Endothelial cell of hepatic sinusoid (primary cell): Measurements from ENCODE around the gene DEF6.
"Not testable (repeated sequence)": the region's sequence is repeated elsewhere in the genome, so short reads cannot be mapped to it uniquely, and the experiment has no call there.

Source experiments
- in situ Hi-C: cut with HindIII; loops from 2 replicates; pipeline ENCODE4 v1.10.0; 2017; ENCODE audit warnings: low sequenced_read_pairs

DEF6 gene

DNA sequence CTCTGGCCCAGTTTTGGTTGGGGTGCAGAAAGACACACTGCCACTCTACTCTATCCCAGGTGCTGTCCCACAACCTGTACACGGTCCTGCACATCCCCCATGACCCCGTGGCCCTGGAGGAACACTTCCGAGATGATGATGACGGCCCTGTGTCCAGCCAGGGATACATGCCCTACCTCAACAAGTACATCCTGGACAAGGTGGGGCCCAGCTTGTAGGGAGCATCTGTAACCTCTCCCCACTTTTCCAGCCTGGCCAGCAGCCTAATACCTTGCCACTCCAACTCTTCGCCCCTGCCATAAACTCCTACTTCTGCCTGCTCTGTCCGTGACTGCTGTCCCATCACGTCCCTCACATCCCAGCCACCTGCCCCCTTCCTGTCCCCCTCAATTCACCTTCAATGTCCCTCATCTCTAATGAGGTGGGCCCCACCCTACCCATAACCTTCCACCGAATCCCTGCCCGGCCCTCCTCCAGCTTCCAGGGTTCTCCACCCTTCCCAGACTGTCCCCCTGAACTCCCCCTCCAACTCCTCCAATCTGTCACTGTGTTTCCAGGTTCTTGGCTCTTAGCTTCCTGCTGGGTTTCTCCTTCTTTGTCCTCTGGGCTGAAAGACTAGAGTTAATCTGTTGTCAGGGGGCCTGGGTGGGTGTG lies 12.1 kb downstream of the DEF6 start:
- in situ Hi-C loops, result no loop called here

DNA sequence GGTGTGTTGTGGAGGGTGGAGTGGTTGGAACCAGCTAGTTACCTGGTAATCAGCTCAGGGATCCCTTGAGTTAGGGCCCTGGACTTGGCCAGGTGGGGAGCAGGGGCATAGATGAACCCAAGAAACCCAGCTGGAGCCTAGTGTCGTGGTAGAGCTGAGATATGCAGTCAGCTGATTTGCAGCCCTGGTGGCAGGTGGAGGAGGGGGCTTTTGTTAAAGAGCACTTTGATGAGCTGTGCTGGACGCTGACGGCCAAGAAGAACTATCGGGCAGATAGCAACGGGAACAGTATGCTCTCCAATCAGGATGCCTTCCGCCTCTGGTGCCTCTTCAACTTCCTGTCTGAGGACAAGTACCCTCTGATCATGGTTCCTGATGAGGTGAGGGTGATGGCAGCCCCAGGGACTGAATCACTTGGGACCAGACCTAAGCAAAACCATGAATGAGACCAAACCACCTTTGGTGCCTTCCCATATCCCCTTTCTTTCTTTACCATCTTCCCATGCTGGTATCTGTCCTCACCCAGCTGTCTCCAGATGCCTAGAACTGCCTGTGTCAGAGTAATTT lies 12.7 kb downstream of the DEF6 start:
- in situ Hi-C loops, result no loop called here

DNA sequence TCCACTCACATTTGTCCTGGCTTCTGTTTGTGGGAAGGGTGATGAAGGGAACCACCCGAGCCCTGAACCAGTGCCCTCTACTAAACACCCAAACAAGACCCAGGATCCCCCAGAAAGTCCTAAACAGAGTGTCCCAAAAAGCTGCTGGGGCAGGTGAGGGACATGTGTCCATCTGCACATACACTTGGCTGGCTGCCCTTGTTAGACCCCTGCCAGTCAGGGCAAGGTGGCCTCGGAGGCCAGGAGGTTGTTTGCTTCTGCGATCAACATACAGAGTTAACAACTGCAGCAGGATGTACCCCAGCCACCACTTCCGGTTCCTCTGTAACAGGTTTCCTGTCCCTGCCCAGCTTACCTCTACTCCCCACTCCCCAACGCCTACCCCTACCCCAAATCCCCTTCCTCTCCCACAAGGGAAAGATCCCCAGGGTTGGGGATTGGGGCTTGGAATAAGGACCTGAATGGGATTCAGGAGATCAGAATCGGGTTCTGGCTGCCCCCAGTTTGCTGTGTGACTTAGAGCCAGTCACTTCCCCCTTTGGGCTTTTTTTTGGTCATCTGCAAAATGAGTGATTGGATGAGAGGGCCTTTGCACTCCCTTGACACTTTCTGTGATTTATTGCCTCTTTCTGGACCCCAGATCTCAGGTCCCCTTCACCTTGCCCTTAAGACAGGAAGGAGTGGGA lies 13.9 kb downstream of the DEF6 start:
- in situ Hi-C loops, result no loop called here

DNA sequence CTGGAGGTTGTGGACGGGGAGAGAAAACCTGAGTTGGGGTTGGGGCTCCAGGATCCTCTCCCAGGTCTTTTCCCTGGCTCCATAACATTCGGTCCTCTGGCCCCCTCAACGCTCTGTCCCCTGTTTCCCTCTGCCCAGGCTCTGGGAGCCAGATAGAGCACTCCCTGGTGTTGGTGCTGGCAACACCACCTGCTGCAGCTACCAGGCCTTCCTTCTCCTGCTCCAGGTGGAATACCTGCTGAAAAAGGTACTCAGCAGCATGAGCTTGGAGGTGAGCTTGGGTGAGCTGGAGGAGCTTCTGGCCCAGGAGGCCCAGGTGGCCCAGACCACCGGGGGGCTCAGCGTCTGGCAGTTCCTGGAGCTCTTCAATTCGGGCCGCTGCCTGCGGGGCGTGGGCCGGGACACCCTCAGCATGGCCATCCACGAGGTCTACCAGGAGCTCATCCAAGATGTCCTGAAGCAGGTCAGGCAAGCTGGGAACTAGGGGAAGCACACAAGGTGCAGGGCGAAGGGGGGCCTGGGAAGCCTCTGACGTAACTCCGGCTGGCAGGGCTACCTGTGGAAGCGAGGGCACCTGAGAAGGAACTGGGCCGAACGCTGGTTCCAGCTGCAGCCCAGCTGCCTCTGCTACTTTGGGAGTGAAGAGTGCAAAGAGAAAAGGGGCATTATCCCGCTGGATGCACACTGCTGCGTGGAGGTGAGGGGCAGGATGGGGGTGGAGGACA lies 14.6 kb downstream of the DEF6 start:
- in situ Hi-C loops, result no loop called here

DNA sequence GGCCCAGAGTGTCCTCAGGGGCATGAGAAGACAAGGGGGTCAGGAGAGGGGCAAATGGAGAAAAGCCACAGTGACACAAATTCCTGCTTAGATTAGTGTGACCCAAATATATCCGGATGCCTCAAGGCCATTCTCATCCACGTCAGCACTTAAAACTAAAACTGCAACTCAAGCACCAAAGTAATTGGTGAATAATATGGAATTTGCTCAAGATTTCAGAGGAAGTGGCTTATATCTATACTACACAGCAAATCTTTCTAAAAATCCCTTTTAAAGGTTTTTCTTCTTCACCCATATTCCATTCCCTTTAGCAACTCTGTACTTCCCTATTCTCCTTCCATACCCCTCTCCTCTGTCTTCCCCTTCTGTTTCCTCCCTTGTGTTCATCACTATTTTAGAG lies 15.2 kb downstream of the DEF6 start:
- in situ Hi-C loops, result no loop called here

DNA sequence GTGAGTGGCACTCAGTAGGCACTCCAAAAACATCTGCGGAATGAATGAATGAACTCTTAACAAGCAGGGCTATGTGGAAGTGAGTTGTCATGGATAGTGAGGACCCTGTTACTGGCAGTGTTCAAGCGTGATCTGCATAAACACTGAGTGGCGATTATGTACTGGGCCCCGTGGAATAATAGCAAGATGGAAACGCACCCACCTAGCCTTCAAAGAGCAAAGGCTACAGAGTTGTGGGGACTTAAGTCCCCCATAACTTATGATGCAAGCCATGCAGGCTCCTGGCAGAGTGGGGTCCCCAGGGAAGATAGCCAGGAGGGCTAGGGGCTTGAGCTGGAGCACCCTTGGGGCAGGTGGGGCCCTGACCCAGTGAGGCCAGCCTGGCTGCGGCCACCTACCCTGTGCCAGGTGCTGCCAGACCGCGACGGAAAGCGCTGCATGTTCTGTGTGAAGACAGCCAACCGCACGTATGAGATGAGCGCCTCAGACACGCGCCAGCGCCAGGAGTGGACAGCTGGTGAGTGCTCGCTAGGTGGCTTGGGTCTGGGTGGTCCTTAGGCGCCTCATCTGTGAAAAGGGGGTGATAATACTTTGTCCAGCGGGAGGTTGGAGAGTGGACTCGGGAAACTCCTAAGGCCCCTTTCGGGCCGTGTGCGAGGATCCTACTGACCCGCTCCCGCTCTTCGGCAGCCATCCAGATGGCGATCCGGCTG lies 20.0 kb downstream of the DEF6 start:
- in situ Hi-C loops, result no loop called here

DNA sequence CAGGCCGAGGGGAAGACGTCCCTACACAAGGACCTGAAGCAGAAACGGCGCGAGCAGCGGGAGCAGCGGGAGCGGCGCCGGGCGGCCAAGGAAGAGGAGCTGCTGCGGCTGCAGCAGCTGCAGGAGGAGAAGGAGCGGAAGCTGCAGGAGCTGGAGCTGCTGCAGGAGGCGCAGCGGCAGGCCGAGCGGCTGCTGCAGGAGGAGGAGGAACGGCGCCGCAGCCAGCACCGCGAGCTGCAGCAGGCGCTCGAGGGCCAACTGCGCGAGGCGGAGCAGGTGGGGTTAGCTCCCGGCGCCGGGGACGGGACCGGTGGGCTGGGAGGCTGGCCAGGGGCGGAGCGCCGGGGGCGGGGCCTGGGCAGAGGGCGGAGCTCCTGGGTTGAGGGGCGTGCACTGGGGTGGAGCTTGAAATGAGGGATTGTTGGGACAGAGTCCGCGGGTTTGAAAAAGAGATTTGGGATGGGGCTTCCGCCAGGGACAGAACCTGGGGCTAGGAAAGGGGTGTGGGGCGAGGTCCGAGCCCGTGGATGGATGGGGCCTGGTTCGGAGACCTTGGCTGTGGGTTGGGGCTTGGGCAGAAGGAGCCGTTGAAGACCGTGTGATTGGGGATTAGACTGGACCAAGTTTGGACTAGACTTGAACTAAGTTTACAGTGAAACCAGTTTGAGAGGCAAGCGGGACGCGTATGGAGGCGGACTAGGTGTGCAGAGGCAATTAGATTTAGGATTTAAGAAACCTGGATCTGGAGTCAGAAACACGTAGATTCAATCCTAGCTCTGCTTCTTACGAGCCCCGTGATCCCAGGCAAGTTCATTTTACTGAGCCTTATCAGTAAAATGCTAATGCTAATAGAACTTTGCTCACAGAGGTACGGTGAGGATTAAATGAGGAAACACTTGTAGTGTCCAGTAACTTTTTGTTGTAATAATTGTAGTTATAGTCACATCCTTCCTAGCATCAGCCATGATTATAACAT lies 20.9 kb downstream of the DEF6 start:
- in situ Hi-C loops, result no loop called here

DNA sequence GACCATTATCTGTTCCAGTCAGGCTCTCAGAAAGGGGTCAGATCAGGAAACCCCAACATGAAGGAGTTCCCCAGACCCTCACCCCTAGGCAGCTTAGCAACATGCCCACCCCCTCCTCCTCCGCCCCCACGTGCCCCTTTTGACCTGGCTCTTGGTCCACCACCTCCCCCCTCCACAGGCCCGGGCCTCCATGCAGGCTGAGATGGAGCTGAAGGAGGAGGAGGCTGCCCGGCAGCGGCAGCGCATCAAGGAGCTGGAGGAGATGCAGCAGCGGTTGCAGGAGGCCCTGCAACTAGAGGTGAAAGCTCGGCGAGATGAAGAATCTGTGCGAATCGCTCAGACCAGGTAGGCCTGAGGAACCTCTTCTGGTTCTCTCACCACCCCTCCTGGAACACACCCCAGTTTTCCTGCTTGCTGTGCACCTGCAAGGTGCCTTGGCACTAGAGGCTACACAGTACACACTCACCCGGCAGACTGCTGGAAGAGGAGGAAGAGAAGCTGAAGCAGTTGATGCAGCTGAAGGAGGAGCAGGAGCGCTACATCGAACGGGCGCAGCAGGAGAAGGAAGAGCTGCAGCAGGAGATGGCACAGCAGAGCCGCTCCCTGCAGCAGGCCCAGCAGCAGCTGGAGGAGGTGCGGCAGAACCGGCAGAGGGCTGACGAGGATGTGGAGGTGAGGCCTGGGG lies 21.9 kb downstream of the DEF6 start:
- in situ Hi-C loops, result no loop called here

DNA sequence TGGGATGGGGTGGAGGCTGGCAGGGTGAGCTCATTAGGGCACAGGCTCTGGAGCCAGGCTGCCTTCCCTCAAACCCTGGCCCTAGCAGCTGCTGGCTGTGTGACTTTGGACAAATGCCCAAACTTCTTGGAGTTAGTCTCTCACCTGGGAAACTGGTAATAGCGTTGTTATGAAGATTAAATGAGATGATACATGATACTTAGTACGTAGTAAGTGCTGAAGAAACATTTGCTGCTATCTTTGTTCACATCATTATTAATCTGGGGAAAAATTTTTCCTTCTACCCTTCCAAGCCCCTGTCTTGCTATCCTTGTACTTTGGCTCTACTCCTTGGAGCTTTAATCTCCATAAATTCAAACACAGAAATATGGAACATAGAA lies 22.4 kb downstream of the DEF6 start:
- in situ Hi-C loops, result no loop called here

DNA sequence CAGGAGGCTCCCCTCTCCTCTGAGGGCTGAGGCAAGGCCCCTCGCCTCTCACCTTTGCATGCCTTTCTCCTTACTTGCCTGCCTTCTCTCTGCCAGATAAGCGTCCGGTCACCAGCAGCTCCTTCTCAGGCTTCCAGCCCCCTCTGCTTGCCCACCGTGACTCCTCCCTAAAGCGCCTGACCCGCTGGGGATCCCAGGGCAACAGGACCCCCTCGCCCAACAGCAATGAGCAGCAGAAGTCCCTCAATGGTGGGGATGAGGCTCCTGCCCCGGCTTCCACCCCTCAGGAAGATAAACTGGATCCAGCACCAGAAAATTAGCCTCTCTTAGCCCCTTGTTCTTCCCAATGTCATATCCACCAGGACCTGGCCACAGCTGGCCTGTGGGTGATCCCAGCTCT lies 23.5 kb downstream of the DEF6 start:
- in situ Hi-C loops, result no loop called here

DNA sequence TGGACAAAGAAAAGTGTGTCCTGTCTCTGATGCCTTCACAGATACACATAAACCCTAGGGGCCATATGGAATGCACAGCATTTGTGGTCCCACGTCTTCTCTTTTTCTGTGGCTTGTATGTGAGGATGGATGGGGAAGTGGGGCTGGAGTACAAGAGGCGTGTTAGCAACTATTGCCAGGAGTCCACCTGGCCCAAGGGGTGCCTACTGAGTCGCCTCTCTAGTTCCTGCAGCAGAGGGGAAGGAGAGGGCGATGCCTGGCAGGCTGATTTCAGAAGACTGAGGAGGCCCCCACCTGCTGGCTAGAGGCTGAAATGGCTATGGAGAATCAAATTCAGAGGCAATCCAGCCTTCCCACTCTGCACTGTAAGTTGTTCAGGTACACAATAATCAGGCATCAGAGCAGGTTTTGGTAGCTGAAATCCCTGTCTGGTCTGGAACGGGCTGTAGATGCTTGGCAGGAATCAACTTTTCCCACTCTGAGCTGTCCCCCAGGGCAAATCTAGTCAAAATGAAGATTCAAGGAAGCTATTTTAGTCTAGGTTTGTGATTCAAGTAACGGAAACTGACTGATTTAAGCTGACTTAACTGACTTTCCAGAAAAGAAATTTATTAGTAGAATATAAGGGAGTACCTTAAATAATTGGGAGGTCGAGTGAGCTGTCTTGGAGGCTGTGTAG lies 29.9 kb downstream of the DEF6 start:
- in situ Hi-C loops, result loop anchor here (5.0 kb wide), 1 partner anchor 50 kb away; no protein-coding TSS in a partner anchor

DNA sequence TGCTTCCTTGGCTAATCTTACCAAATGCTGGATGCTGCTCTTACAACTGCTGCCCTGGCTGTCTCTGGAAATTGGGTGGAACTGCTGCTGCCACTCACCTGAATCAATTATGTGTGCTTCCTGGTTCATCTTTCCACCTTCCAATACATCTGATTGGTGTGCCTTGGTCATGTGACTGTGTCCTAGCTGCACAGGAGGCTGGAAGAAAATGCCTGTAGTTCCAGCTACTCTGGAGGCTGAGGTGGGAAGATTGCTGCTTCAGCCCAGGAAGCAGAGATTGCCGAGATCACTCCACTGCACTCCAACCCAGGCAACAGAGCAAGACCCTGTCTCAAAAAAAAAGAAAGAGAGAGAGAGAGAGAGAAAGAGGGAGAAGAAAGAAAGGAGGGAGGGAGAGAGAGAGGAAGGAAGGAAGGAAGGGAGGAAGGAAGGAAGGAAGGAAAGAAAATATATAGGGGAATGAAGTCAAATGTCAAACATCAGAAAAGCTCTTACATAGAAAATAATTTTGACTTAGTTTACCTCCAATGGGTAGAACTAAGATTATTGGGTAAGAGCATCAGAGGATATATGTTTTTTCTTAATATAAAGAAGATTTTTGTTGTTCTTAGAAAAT lies 30.6 kb downstream of the DEF6 start:
- in situ Hi-C loops, result loop anchor here (5.0 kb wide), 1 partner anchor 51 kb away; no protein-coding TSS in a partner anchor

DNA sequence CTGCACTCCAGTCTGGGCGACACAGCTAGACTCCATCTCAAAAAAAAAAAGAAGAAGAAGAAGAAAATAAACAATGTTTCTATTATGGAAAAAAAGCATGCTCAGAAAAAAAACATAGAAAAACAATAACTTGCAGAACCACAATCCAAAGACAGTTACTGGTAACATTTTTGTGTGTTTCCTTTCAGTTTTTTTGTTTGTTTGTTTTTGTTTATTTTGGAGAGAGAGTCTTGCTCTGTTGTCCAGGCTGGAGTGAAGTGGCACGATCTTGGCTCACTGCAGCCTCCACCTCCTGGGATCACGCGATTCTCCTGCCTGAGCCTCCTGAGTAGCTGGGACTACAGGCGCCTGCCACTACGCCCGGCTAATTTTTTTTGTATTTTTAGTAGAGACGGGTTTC lies 31.3 kb downstream of the DEF6 start:
- in situ Hi-C loops, result loop anchor here (5.0 kb wide), 1 partner anchor 52 kb away; no protein-coding TSS in a partner anchor

DNA sequence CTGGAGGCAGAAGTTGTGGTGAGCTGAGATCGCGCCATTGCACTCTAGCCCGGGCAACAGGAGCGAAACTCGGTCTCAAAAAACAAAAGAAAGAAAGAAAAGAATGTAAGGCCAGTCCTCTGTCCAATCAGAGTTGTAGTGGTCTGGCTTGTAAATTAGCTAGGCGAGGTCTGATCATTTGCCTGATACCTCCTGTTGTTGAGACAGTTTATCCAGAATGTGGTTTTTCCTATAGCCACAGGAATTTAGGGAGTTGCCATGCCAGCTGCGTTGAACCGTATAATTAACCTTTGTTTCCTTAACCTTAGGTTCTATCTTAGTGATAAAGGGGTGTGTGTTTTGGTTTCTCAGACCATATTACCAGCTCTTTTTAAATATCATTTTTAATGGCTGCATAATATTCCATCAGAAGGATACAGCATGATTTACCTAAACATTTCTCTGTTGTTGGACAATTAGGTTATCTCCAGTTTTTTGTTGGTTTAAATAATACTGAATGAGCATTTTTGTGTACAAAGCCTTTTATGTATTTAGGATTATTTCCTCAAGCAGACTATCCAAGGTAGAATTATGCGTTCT lies 33.0 kb downstream of the DEF6 start:
- in situ Hi-C loops, result no loop called here

DNA sequence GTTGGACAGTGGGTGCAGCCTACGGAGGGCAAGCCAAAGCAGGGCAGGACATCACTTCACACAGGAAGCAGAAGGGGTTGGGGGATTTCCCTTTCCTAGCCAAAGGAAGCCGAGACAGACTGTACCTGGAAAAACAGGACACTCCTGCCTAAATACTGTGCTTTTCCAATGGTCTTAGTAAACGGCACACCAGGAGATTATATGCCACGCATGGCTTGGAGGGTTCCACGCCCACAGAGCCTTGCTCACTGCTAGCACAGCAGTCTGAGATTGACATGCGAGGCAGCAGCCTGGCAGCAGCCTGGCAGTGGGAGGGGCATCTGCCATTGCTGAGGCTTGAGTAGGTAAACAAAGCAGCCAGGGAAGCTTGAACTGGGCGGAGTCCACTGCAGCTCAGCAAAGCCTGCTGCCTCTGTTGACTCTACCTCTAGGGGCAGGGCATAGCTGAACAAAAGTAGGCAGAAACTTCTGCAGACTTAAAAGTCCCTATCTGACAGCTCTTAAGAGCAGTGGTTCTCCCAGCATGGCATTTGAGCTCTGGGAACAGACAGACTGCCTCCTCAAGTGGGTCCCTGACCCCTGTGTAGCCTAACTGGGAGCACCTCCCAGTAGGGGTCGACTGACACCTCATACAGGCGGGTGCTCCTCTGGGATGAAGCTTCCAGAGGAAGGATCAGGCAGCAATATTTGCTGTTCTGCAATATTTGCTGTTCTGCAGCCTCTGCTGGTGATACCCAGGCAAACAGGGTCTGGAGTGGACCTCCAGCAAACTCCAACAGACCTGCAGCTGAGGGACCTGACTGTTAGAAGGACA lies 34.7 kb downstream of the DEF6 start:
- in situ Hi-C loops, result not testable (repeated sequence)

DNA sequence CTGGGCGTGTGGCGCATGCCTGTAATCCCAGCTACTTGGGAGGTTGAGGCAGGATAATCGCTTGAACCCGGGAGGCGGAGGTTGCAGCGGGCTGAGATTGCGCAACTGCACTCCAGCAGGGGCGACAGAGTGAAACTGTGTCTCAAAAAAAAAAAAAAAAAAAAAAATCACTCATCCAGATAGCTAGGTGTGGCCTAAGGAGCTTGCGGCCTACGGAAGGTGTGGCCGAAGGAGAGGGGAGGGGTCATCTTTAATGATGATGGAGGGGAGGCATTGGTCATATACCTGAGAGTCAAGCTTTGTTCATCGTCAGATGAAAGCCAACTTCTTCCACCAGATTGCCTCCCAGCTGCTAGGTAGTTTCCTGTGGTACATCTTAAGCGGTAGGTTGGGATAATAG lies 43.9 kb downstream of the DEF6 start:
- in situ Hi-C loops, result loop anchor here (10.0 kb wide), 1 partner anchor 83 kb away; no protein-coding TSS in a partner anchor
